Ovary (tissue), 1 donor: ENCODE data around the gene PCGF3.

ENCODE experiments used
- EP300 ChIP-seq: sonication (generic); formaldehyde crosslinking; IDR thresholded peaks from one replicate; pipeline ENCODE4 v1.6.1; 2017; ENCODE audit warnings: antibody characterized with exemption
- POLR2A ChIP-seq: fragments of 450-650 bp; IDR thresholded peaks from one replicate; pipeline ENCODE4 v1.6.1; 2017; ENCODE audit warnings: antibody characterized with exemption, mild to moderate bottlenecking, moderate library complexity

DNA sequence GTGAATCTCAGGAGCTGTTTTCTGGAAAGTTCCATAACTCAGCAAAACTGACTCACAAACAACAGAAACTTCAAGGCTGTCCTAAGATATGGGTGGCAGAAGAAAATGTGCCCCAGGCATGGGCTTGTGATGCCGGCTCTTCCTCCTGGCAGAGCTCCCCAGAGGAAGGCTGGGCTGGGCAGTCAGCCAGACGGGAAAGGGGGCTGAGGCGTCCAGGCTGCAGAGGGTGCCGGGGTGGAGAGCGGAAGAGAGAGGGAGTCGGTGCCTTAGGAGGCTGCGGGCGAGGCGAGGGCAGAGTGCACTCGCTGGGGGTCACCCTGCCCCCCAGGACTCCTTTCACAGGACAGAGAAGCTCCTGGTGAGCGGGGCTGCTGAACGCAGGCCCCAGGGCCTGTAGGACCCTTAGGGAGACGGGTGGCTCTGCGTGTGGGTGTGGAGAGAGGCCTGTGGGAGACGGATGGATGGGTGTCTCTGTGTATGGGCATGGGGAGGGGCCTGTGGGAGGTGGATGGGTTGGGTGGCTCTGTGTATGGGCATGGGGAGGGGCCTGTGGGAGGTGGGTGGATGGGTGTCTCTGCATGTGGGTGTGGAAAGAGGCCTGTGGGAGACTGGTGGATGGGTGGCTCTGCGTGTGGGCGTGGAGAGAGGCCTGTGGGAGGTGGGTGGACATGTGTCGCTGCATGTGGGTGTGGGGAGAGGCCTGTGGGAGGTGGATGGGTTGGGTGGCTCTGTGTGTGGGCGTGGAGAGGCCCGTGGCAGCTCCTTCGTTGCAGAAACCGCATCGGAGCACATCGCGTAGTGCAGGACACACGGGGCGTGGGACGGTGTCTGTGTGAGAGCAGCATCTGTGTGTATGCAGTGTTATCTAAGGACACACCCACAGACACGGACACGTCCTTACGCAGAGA lies 15.9 kb downstream of the PCGF3 start:
- TF ChIP-seq EP300 (no peak), POLR2A (no peak)
